Pancreas (tissue), 10 donors: Measurements from ENCODE around the gene ABCA2. TPM values are rescaled to one million over a fixed set of nuclear protein-coding genes. Genes with fewer than 3 reads are reported as not detected.

ENCODE experiments used
- ATAC-seq, 4 donors: fragments of 200-7000 bp; cut with Tn5 transposase; one replicate each; pipeline versions ENCODE4 v1.8.0 to v1.9.1; 2020; ENCODE audit warnings: mild to moderate bottlenecking in 4 of 4, moderate library complexity in 4 of 4
- DNase-seq, 6 donors: peaks; one replicate each; pipeline ENCODE4 v3.0.0-alpha.2; 2020
- FAIRE-seq: peaks from 2 replicates; lab custom pipeline; 2012; peaks lifted over from hg19 to GRCh38; lab: Jason Lieb, UNC
- H3K27ac ChIP-seq, 4 donors: fragments of 200-600 bp; sonication (generic); 1 replicate in 3 of 4; 2 replicates in 1 of 4; pipeline versions ENCODE4 v1.5.0 to v1.8.0; 2020
- H3K27me3 ChIP-seq, 4 donors: fragments of 200-600 bp; one replicate each; pipeline ENCODE4 v1.8.0; 2021
- H3K36me3 ChIP-seq, 3 donors: fragments of 200-600 bp; sonication (generic) in 1 of 3; one replicate each; pipeline versions ENCODE4 v1.5.0 to v1.8.0; 2020 to 2021
- H3K4me1 ChIP-seq, 3 donors: fragments of 200-600 bp; one replicate each; pipeline ENCODE4 v1.8.0; 2021
- H3K4me3 ChIP-seq, 4 donors: fragments of 200-600 bp; sonication (generic) in 2 of 4; one replicate each; pipeline versions ENCODE4 v1.5.0 to v1.8.0; 2020 to 2021
- H3K9me3 ChIP-seq, 4 donors: fragments of 200-600 bp; one replicate each; pipeline ENCODE4 v1.8.0; 2021
- WGBS, 2 donors: extraction: QIAGEN DNeasy Blood & Tissue Kit; methylation state at CpG; one replicate each; pipeline ENCODE4 v1.1.7; 2013; 5-methylcytosine and 5-hydroxymethylcytosine counted together
- intact Hi-C, 3 donors: fragments of 100-400 bp; cut with DNase I; formaldehyde crosslinking; loops; one replicate each; pipeline versions ENCODE4 v1.11.1 to v1.14.2; 2022
- polyA plus RNA-seq, 2 donors: library from polyadenylated mRNA; stranded (reverse); fragments of 200-250 nt; gene quantifications; one replicate each; pipeline ENCODE4 v1.2.3, GENCODE V29; 2013
- total RNA-seq, 6 donors: library from RNA; stranded (reverse); fragmentation: NEBNext Ultra II Directional in 4 of 6; extraction: Animal tissue kit (Norgen Biotek cat#: 25700) in 4 of 6; gene quantifications; one replicate each; pipeline versions ENCODE4 v1.2.1 to v1.2.4, GENCODE V29; 2021 to 2023
- TF ChIP-seq, protein P1 (sequence below), 4 donors: fragments of 200-600 bp; sonication (generic) in 3 of 4; IDR thresholded peaks; one replicate each; pipeline versions ENCODE4 v1.5.0 to v1.8.0; 2021; ENCODE audit warnings: antibody characterized with exemption in 4 of 4
- donor health status: healthy with polysubstance abuse.
- donor health status: DM: no; HTN: no; CAD: no; lungs with moderate emphysema.
- donor health status: DM: no; HTN: no; CAD: no.
- donor health status: control.
- donor health status: control.
- donor health status: Bipolar disorder and iron deficiency.
- donor health status: DM: yes; HTN: yes; CAD: no.
- donor health status: DM: no; HTN: no; CAD: no.
- donor health status: DM: no; HTN: no; CAD: no.
- donor health status: DM: yes; HTN: yes; CAD: no.

The ABCA2 gene
- total and polyA plus RNA-seq, 8 donors = 16.2 to 80.0 (median 27.5) TPM

DNA sequence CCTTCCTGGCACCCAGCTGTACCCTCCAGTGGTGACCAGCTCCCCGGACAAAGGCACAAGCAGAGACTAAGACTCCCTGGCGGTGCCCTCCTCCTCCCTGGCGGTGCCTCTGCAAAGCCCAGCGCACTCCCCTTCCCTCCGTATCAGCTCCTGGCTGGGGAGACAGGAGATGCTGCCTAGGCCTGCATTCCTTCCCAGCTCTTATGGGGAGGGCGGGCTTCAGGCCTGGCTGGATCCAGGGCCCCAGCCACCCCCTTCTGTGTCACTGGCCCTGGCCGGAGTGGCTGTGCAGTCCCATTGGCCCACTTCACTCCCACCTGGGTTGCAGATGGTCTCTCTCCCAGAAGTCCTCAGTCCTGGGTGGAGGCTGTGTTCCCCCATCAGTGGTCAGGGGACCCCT, 69.6 kb downstream of the ABCA2 start:
- Histone ChIP-seq H3K9me3 (no peaks in the 10 kb centered on the region), H3K36me3 (no peaks in the 10 kb centered on the region), H3K27ac (no peak overlapping the region), H3K27me3 (no peaks in the 10 kb centered on the region), H3K4me3 (no peak overlapping the region), H3K4me1 (no peaks in the 10 kb centered on the region)
- TF ChIP-seq, protein P1, sequence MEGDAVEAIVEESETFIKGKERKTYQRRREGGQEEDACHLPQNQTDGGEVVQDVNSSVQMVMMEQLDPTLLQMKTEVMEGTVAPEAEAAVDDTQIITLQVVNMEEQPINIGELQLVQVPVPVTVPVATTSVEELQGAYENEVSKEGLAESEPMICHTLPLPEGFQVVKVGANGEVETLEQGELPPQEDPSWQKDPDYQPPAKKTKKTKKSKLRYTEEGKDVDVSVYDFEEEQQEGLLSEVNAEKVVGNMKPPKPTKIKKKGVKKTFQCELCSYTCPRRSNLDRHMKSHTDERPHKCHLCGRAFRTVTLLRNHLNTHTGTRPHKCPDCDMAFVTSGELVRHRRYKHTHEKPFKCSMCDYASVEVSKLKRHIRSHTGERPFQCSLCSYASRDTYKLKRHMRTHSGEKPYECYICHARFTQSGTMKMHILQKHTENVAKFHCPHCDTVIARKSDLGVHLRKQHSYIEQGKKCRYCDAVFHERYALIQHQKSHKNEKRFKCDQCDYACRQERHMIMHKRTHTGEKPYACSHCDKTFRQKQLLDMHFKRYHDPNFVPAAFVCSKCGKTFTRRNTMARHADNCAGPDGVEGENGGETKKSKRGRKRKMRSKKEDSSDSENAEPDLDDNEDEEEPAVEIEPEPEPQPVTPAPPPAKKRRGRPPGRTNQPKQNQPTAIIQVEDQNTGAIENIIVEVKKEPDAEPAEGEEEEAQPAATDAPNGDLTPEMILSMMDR (IDR thresholded peaks at IDR 0.05) = no peak
- intact Hi-C loops = loop anchor here in 1 of 3 donors (10.0 kb wide), 1 partner anchor 66 kb away; the partner anchor contains the start of gene ABCA2
- ATAC-seq (no peak), DNase-seq (no peak), FAIRE-seq (no peak)
- 93 to 94% methylated on average over 7 of the region's 7 CpGs for WGBS, 2 donors

DNA sequence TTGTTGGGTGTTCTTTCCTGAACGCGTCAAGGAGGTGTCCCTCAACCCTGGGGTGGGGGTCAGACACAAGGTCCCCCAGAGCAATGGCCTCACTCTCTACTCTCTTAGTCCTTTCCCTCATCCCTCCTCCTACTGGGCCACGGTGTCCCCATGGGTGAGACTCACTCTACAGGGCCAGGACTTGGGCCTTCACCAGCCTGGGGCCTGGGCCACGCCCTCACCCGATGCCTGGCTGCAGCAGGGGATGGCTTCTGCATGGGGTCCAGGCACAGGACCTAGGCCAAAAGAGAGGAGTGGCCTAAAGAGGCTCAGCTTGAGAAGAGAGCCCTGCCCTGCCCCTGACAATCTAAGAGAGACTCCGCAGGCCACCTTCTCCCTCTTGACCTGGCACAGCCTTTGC, 70.1 kb downstream of the ABCA2 start:
- ATAC-seq (no peak), DNase-seq (peak in 1 of 6 donors; percentile 50), FAIRE-seq (no peak)
- H3K4me1 ChIP-seq = no peaks in the 10 kb centered on the region
- intact Hi-C loops = loop anchor here in 1 of 3 donors (10.0 kb wide), 1 partner anchor 67 kb away; the partner anchor contains the start of gene ABCA2
- H3K36me3 ChIP-seq = no peaks in the 10 kb centered on the region
- H3K27ac ChIP-seq = no peak overlapping the region
- H3K27me3 ChIP-seq = no peaks in the 10 kb centered on the region
- H3K4me3 ChIP-seq = no peak overlapping the region
- H3K9me3 ChIP-seq = no peaks in the 10 kb centered on the region
- WGBS, 2 donors = 90 to 91% methylated on average over 6 of the region's 6 CpGs
- TF ChIP-seq, protein P1 (IDR thresholded peaks at IDR 0.05) = no peak

DNA sequence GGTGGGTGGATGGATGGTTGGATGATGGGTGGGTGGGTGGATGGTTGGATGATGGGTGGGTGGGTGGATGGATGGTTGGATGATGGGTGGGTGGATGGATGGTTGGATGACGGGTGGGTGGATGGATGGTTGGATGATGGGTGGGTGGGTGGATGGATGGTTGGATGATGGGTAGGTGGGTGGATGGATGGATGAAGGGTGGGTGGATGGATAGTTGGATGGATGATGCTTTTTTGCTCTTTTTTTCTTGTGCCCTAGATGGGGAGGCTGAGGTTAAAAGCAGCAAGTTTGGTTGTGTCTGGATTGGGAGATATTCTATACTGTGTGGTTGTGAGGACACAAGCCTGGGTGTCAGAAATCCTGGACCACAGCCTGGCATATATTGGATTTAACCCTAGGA, 70.6 kb downstream of the ABCA2 start:
- WGBS, 2 donors = 91 to 94% methylated on average over 1 of the region's 1 CpG
- Histone ChIP-seq H3K4me1 (no peaks in the 10 kb centered on the region), H3K4me3 (no peak overlapping the region), H3K9me3 (no peaks in the 10 kb centered on the region), H3K27me3 (no peaks in the 10 kb centered on the region), H3K36me3 (no peaks in the 10 kb centered on the region), H3K27ac (no peak overlapping the region)
- no peak for ATAC-seq
- FAIRE-seq = no peak
- intact Hi-C loops = loop anchor here in 1 of 3 donors (10.0 kb wide), 1 partner anchor 67 kb away; the partner anchor contains the start of gene ABCA2
- peak in 1 of 6 donors; percentile 2 for DNase-seq
- TF ChIP-seq, protein P1 (IDR thresholded peaks at IDR 0.05) = no peak

Other genes starting within 250 kb of the ABCA2 start
Only the 30 nearest of the 38 such genes appear.
- gene AJM1, start 185.8 kb downstream of the ABCA2 start, total RNA-seq = 1 to 10 TPM; 2.9 to 5.5 (median 4.2) TPM
- 10 to 100 TPM in 1 of 2 donors, 1 to 10 TPM in 1; 9.0 to 11.7 TPM for gene AJM1, start 185.8 kb downstream of the ABCA2 start, polyA plus RNA-seq
- 10 to 100 TPM; 75.2 to 95.5 (median 79.0) TPM for gene PHPT1, start 178.8 kb downstream of the ABCA2 start, total RNA-seq
- 100 to 1,000 TPM; 180 to 189 TPM for gene PHPT1, start 178.8 kb downstream of the ABCA2 start, polyA plus RNA-seq
- gene MAMDC4, start 175.9 kb downstream of the ABCA2 start, total RNA-seq = 10 to 100 TPM in 1 of 6 donors, 1 to 10 TPM in 5; 3.0 to 13.3 (median 4.8) TPM
- 10 to 100 TPM; 28.7 to 38.6 TPM for gene MAMDC4, start 175.9 kb downstream of the ABCA2 start, polyA plus RNA-seq
- gene EDF1, start 161.9 kb downstream of the ABCA2 start, total RNA-seq = 100 to 1,000 TPM; 230 to 422 (median 268) TPM
- 100 to 1,000 TPM; 443 to 612 TPM for gene EDF1, start 161.9 kb downstream of the ABCA2 start, polyA plus RNA-seq
- gene TRAF2, start 141.7 kb downstream of the ABCA2 start, total RNA-seq = 10 to 100 TPM in 1 of 6 donors, 1 to 10 TPM in 5; 4.8 to 13.4 (median 6.9) TPM
- 10 to 100 TPM; 14.4 TPM for gene TRAF2, start 141.7 kb downstream of the ABCA2 start, polyA plus RNA-seq
- gene FBXW5, start 83.5 kb downstream of the ABCA2 start, total RNA-seq = 10 to 100 TPM; 56.2 to 80.2 (median 60.4) TPM
- 100 to 1,000 TPM; 112 to 117 TPM for gene FBXW5, start 83.5 kb downstream of the ABCA2 start, polyA plus RNA-seq
- 1 to 10 TPM in 1 of 6 donors, under 1 TPM in 4, not detected in 1; 0.24 to 1.2 (median 0.43) TPM for gene C8G, start 83.0 kb downstream of the ABCA2 start, total RNA-seq
- 1 to 10 TPM in 1 of 2 donors, under 1 TPM in 1; 0.84 to 5.0 TPM for gene C8G, start 83.0 kb downstream of the ABCA2 start, polyA plus RNA-seq
- gene LCN12, start 76.0 kb downstream of the ABCA2 start, total RNA-seq = 1 to 10 TPM in 5 of 6 donors, under 1 TPM in 1; 0.57 to 7.6 (median 3.0) TPM
- gene LCN12, start 76.0 kb downstream of the ABCA2 start, polyA plus RNA-seq = 10 to 100 TPM in 1 of 2 donors, 1 to 10 TPM in 1; 9.0 to 16.5 TPM
- gene PTGDS, start 50.7 kb downstream of the ABCA2 start, total RNA-seq = 10 to 100 TPM in 4 of 6 donors, 1 to 10 TPM in 2; 5.7 to 42.7 (median 25.8) TPM
- 10 to 100 TPM; 35.0 to 49.1 TPM for gene PTGDS, start 50.7 kb downstream of the ABCA2 start, polyA plus RNA-seq
- under 1 TPM in 3 of 6 donors, not detected in 3; 0.12 to 0.17 (median 0.14) TPM for gene LCNL1, start 45.2 kb downstream of the ABCA2 start, total RNA-seq
- gene LCNL1, start 45.2 kb downstream of the ABCA2 start, polyA plus RNA-seq = under 1 TPM; 0.23 to 0.38 TPM
- gene PAXX, start 35.8 kb downstream of the ABCA2 start, total RNA-seq = 10 to 100 TPM; 16.0 to 23.5 (median 20.0) TPM
- 100 to 1,000 TPM; 184 to 222 TPM for gene PAXX, start 35.8 kb downstream of the ABCA2 start, polyA plus RNA-seq
- gene CLIC3, start 31.7 kb downstream of the ABCA2 start, total RNA-seq = under 1 TPM in 5 of 6 donors, not detected in 1; 0.24 to 0.44 (median 0.38) TPM
- gene CLIC3, start 31.7 kb downstream of the ABCA2 start, polyA plus RNA-seq = 1 to 10 TPM; 1.1 to 1.3 TPM
- gene FUT7, start 3.9 kb upstream of the ABCA2 start, total RNA-seq = under 1 TPM in 2 of 6 donors, not detected in 4; 0.18 to 0.19 TPM
- under 1 TPM in 1 of 2 donors, not detected in 1; 0.12 TPM for gene FUT7, start 3.9 kb upstream of the ABCA2 start, polyA plus RNA-seq
- gene NPDC1, start 17.9 kb upstream of the ABCA2 start, total RNA-seq = 10 to 100 TPM; 31.5 to 70.9 (median 36.8) TPM
- gene NPDC1, start 17.9 kb upstream of the ABCA2 start, polyA plus RNA-seq = 100 to 1,000 TPM; 183 to 328 TPM
- gene ENTPD2, start 25.8 kb upstream of the ABCA2 start, total RNA-seq = 1 to 10 TPM in 5 of 6 donors, under 1 TPM in 1; 0.91 to 4.5 (median 2.0) TPM
- 1 to 10 TPM; 4.5 to 6.5 TPM for gene ENTPD2, start 25.8 kb upstream of the ABCA2 start, polyA plus RNA-seq
- under 1 TPM; 0.04 to 0.97 (median 0.45) TPM for gene SAPCD2, start 42.3 kb upstream of the ABCA2 start, total RNA-seq
- under 1 TPM; 0.30 to 0.38 TPM for gene SAPCD2, start 42.3 kb upstream of the ABCA2 start, polyA plus RNA-seq
- 10 to 100 TPM in 1 of 6 donors, 1 to 10 TPM in 5; 5.2 to 13.6 (median 5.9) TPM for gene UAP1L1, start 49.3 kb upstream of the ABCA2 start, total RNA-seq
- gene UAP1L1, start 49.3 kb upstream of the ABCA2 start, polyA plus RNA-seq = 10 to 100 TPM; 10.5 to 14.4 TPM
- gene MAN1B1, start 58.7 kb upstream of the ABCA2 start, total RNA-seq = 10 to 100 TPM; 22.0 to 33.5 (median 26.0) TPM
- 10 to 100 TPM; 83.6 to 86.0 TPM for gene MAN1B1, start 58.7 kb upstream of the ABCA2 start, polyA plus RNA-seq
- 100 to 1,000 TPM in 2 of 6 donors, 10 to 100 TPM in 4; 87.3 to 113 (median 98.8) TPM for gene DPP7, start 86.5 kb upstream of the ABCA2 start, total RNA-seq
- gene DPP7, start 86.5 kb upstream of the ABCA2 start, polyA plus RNA-seq = 100 to 1,000 TPM; 497 to 526 TPM
- gene GRIN1, start 110.9 kb upstream of the ABCA2 start, total RNA-seq = under 1 TPM in 4 of 6 donors, not detected in 2; 0.08 to 0.44 (median 0.22) TPM
- under 1 TPM; 0.21 to 0.53 TPM for gene GRIN1, start 110.9 kb upstream of the ABCA2 start, polyA plus RNA-seq
- gene LRRC26, start 141.8 kb upstream of the ABCA2 start, total RNA-seq = under 1 TPM; 0.28 to 0.90 (median 0.49) TPM
- not detected for gene LRRC26, start 141.8 kb upstream of the ABCA2 start, polyA plus RNA-seq
- gene TMEM210, start 143.8 kb upstream of the ABCA2 start, total RNA-seq = not detected
- not detected for gene TMEM210, start 143.8 kb upstream of the ABCA2 start, polyA plus RNA-seq
- 10 to 100 TPM; 22.2 to 39.4 (median 31.5) TPM for gene ANAPC2, start 160.3 kb upstream of the ABCA2 start, total RNA-seq
- 100 to 1,000 TPM in 1 of 2 donors, 10 to 100 TPM in 1; 99.9 to 122 TPM for gene ANAPC2, start 160.3 kb upstream of the ABCA2 start, polyA plus RNA-seq
- gene SSNA1, start 160.4 kb upstream of the ABCA2 start, total RNA-seq = 10 to 100 TPM; 30.8 to 45.2 (median 38.3) TPM
- 10 to 100 TPM; 67.4 to 81.0 TPM for gene SSNA1, start 160.4 kb upstream of the ABCA2 start, polyA plus RNA-seq
- 100 to 1,000 TPM in 1 of 6 donors, 10 to 100 TPM in 5; 50.3 to 110 (median 74.8) TPM for gene TPRN, start 172.5 kb upstream of the ABCA2 start, total RNA-seq
- 10 to 100 TPM; 48.7 to 66.5 TPM for gene TPRN, start 172.5 kb upstream of the ABCA2 start, polyA plus RNA-seq
- 10 to 100 TPM in 5 of 6 donors, 1 to 10 TPM in 1; 9.7 to 19.0 (median 13.1) TPM for gene TMEM203, start 177.4 kb upstream of the ABCA2 start, total RNA-seq
- gene TMEM203, start 177.4 kb upstream of the ABCA2 start, polyA plus RNA-seq = 10 to 100 TPM; 16.9 to 22.8 TPM
- 10 to 100 TPM in 1 of 6 donors, 1 to 10 TPM in 5; 4.6 to 12.9 (median 6.5) TPM for gene NDOR1, start 177.5 kb upstream of the ABCA2 start, total RNA-seq
- 10 to 100 TPM in 1 of 2 donors, 1 to 10 TPM in 1; 9.7 to 25.4 TPM for gene NDOR1, start 177.5 kb upstream of the ABCA2 start, polyA plus RNA-seq
- gene RNF208, start 194.0 kb upstream of the ABCA2 start, total RNA-seq = 1 to 10 TPM; 3.3 to 6.5 (median 3.4) TPM
- gene RNF208, start 194.0 kb upstream of the ABCA2 start, polyA plus RNA-seq = 10 to 100 TPM; 11.4 to 20.7 TPM
- under 1 TPM in 2 of 6 donors, not detected in 4; 0.22 to 0.32 TPM for gene CYSRT1, start 196.9 kb upstream of the ABCA2 start, total RNA-seq
- 1 to 10 TPM in 1 of 2 donors, under 1 TPM in 1; 0.87 to 1.3 TPM for gene CYSRT1, start 196.9 kb upstream of the ABCA2 start, polyA plus RNA-seq
- under 1 TPM in 1 of 6 donors, not detected in 5; 0.09 TPM for gene RNF224, start 199.3 kb upstream of the ABCA2 start, total RNA-seq
- gene RNF224, start 199.3 kb upstream of the ABCA2 start, polyA plus RNA-seq = under 1 TPM; 0.61 TPM